Brain microvascular endothelial cell (primary cell): ENCODE data around the gene PAGE2.
"Not testable (repeated sequence)": the region's sequence is repeated elsewhere in the genome, so short reads cannot be mapped to it uniquely, and the experiment has no call there.

Source experiments
- DNase-seq: peaks from one replicate; pipeline ENCODE4 v3.0.0-alpha.2; 2020
- H3K27ac ChIP-seq: fragments of 250-450 bp; sonication (Bioruptor Pico); 2 replicates; pipeline ENCODE4 v1.5.1; 2020; ENCODE audit warnings: mild to moderate bottlenecking, moderate library complexity
- H3K27me3 ChIP-seq: fragments of 250-450 bp; sonication (Bioruptor Pico); replicated peaks from 2 replicates; pipeline ENCODE4 v1.5.1; 2020; ENCODE audit warnings: mild to moderate bottlenecking
- H3K36me3 ChIP-seq: fragments of 250-450 bp; sonication (Bioruptor Pico); replicated peaks from 2 replicates; pipeline ENCODE4 v1.5.1; 2020; ENCODE audit warnings: mild to moderate bottlenecking
- H3K4me3 ChIP-seq: 2 replicates; pipeline ENCODE4 v1.5.1; 2011; ENCODE audit warnings: low read depth, mild to moderate bottlenecking, control low read depth, low read length, moderate library complexity
- in situ Hi-C: cut with HindIII; loops from 2 replicates; pipeline ENCODE4 v1.10.0; 2017; ENCODE audit warnings: low sequenced_read_pairs, low pct_ligation_motif_present
- TF ChIP-seq, protein P1 (sequence below): IDR thresholded peaks from 2 replicates; pipeline ENCODE4 v1.5.1; 2011; ENCODE audit warnings: low read depth, mild to moderate bottlenecking, moderate library complexity, low read length, control low read depth, inconsistent platforms; ENCODE audit errors: missing control alignments

PAGE2 gene, protein sequence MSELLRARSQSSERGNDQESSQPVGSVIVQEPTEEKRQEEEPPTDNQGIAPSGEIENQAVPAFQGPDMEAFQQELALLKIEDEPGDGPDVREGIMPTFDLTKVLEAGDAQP

DNA sequence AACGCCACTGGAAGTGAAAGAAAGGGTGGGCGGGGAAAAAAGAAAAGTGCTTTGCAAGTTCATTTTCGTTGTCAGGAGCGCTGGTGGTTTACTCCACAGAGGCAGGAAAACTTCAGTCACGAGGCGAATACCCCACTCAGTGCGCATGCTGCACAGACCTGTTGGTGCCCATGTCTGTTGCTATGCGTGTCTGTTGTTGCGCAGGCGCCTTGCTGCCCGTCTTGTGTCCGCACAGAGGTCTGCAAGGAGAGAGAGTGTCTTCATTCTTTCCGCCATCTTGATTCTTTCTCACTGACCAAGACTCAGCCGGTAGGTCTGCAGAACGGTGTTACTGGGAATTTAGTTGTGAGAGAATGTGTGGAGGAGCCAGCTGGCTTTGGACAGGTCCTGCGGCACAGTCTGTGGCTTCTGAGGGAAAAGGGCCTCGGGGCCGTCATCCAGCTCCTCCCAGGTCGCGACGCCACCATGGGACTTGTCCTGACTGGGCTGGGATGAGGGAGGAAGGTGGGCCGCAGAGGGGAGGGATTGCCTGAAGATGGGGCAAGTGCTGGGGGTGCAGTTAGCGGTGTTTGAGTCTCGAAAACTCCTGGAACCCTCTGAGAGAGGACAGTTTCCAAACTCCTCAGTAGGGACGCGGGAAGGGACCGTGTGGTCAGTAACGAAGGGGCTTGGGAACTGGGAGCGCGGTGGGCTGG is at the start of gene PAGE2:
TSS of gene PAGE2 (plus strand) at position 224 of the 695 bp plus-strand sequence. CDS start 1,003 bp downstream, outside the sequence.
- TF ChIP-seq, protein P1, sequence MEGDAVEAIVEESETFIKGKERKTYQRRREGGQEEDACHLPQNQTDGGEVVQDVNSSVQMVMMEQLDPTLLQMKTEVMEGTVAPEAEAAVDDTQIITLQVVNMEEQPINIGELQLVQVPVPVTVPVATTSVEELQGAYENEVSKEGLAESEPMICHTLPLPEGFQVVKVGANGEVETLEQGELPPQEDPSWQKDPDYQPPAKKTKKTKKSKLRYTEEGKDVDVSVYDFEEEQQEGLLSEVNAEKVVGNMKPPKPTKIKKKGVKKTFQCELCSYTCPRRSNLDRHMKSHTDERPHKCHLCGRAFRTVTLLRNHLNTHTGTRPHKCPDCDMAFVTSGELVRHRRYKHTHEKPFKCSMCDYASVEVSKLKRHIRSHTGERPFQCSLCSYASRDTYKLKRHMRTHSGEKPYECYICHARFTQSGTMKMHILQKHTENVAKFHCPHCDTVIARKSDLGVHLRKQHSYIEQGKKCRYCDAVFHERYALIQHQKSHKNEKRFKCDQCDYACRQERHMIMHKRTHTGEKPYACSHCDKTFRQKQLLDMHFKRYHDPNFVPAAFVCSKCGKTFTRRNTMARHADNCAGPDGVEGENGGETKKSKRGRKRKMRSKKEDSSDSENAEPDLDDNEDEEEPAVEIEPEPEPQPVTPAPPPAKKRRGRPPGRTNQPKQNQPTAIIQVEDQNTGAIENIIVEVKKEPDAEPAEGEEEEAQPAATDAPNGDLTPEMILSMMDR = no peak
- in situ Hi-C loops = no loop called here
- H3K27ac ChIP-seq = no peak within 1 kb of the TSS
- H3K36me3 ChIP-seq = no peaks in the 10 kb centered on the region
- no peak within 1 kb of the TSS for H3K4me3 ChIP-seq
- H3K27me3 ChIP-seq = no peaks in the 10 kb centered on the region
- no peak for DNase-seq

DNA sequence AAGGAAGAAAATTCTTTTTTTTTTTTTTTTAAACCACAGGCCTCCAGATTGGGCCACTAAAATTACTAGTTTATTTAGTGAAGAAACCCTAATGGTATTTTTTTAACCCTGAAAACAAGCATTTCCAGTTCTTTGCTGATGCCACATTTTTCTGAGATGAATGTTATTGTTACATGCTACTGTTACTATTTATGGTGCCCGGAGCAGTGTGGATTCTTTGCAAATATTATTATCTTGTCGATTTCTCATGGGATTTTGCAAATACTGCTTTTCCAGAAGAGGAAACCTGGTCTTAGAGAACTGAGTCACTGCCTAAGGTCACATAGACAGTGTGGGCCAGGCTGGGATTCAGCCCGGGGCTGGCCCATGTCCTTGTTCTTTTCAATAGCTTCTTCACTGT is 49.3 kb upstream of the PAGE2 start:
- TF ChIP-seq, protein P1 = no peak
- Histone ChIP-seq H3K27ac (no peak overlapping the region), H3K4me3 (no peak overlapping the region), H3K27me3 (no peaks in the 10 kb centered on the region), H3K36me3 (no peaks in the 10 kb centered on the region)
- in situ Hi-C loops = no loop called here
- DNase-seq = peak; percentile 37

DNA sequence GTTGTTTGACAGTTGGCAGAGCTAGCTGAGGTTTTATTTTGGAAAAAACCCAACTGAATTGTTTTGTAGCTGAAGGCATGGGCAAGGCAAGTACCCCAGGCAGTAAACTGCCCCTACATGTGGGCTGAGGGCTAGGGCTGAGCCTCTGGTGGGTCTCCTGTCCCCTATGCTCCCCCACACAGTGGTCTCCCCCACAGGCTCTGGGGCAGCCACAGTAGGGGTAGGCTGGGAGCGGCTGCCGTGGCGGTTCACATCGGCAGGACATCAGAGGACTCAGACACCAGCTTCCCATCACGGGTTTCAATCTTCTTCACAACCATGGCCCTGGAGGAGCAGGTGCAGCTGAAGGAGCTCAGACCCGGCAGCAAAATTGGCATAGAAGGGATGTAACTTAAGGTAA is 47.3 kb upstream of the PAGE2 start:
- Histone ChIP-seq H3K27me3 (no peaks in the 10 kb centered on the region), H3K36me3 (no peaks in the 10 kb centered on the region), H3K27ac (no peak overlapping the region), H3K4me3 (no peak overlapping the region)
- DNase-seq = no peak
- in situ Hi-C loops = no loop called here
- TF ChIP-seq, protein P1 = no peak

DNA sequence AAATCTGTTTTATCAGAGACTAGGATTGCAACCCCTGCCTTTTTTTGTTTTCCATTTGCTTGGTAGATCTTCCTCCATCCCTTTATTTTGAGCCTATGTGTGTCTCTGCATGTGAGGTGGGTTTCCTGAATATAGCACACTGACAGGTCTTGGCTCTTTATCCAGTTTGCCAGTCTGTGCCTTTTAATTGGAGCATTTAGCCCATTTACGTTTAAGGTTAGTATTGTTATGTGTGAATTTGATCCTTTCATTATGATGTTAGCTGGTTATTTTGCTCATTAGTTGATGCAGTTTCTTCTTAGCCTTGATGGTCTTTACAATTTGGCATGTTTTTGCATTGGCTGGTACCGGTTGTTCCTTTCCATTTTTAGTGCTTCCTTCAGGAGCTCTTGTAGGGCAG is 38.2 kb upstream of the PAGE2 start:
- H3K4me3 ChIP-seq, in situ Hi-C loops, H3K27ac ChIP-seq, DNase-seq, H3K36me3 ChIP-seq, H3K27me3 ChIP-seq: not testable (repeated sequence)

- TF ChIP-seq, protein P1 = no peak
- peak overlapping the region; percentile 53 for H3K27ac ChIP-seq
- H3K36me3 ChIP-seq = no peaks in the 10 kb centered on the region
- H3K4me3 ChIP-seq = no peak overlapping the region
- in situ Hi-C loops = no loop called here
- DNase-seq = peak; percentile 79
- H3K27me3 ChIP-seq = no peaks in the 10 kb centered on the region
Observed at GRCh38 chrX:55056820-55057674, 31.8 kb upstream of the PAGE2 start.

- H3K4me3 ChIP-seq = no peak overlapping the region
- no peaks in the 10 kb centered on the region for H3K27me3 ChIP-seq
- TF ChIP-seq, protein P1 = peak; percentile 63
- peak; percentile 57 for DNase-seq
- in situ Hi-C loops = no loop called here
- peak overlapping the region; percentile 53 for H3K27ac ChIP-seq
- H3K36me3 ChIP-seq = no peaks in the 10 kb centered on the region
Observed at GRCh38 chrX:55057675-55058249, 31.1 kb upstream of the PAGE2 start.

GRCh38 chrX:55067180-55067579 is 21.6 kb upstream of the PAGE2 start:
- in situ Hi-C loops, H3K4me3 ChIP-seq, H3K27ac ChIP-seq, H3K36me3 ChIP-seq, H3K27me3 ChIP-seq, DNase-seq: not testable (repeated sequence)
